ENCODE data around the gene HS3ST5. TPM values are rescaled to one million over a fixed set of nuclear protein-coding genes. Genes with fewer than 3 reads are reported as not detected.

Gene HS3ST5
- total and polyA plus RNA-seq, 2 donors (not counting 3 experiments of a cell fraction or from before 2014, with no cell fraction given), result not detected

- no TSS peak for BruUV-seq (replicated peaks)
- TF ChIP-seq FOS (IDR thresholded peaks at IDR 0.05; ENCODE audit: borderline replicate concordance, insufficient read depth, low read length), result no peak
- TF ChIP-seq MYC (IDR thresholded peaks at IDR 0.05; ENCODE audit: low read depth, low read length), result no peak
- no peak for TF ChIP-seq POLR2A (IDR thresholded peaks at IDR 0.05; ENCODE audit: low read depth, low read length)
- TF ChIP-seq, protein P1, sequence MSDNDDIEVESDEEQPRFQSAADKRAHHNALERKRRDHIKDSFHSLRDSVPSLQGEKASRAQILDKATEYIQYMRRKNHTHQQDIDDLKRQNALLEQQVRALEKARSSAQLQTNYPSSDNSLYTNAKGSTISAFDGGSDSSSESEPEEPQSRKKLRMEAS (IDR thresholded peaks at IDR 0.05; ENCODE audit: insufficient read depth, insufficient read length), result no peak
- TF ChIP-seq POLR2AphosphoS5 (IDR thresholded peaks at IDR 0.05; ENCODE audit: insufficient read depth, low read depth, low read length), result no peak
- TF ChIP-seq, protein P2, sequence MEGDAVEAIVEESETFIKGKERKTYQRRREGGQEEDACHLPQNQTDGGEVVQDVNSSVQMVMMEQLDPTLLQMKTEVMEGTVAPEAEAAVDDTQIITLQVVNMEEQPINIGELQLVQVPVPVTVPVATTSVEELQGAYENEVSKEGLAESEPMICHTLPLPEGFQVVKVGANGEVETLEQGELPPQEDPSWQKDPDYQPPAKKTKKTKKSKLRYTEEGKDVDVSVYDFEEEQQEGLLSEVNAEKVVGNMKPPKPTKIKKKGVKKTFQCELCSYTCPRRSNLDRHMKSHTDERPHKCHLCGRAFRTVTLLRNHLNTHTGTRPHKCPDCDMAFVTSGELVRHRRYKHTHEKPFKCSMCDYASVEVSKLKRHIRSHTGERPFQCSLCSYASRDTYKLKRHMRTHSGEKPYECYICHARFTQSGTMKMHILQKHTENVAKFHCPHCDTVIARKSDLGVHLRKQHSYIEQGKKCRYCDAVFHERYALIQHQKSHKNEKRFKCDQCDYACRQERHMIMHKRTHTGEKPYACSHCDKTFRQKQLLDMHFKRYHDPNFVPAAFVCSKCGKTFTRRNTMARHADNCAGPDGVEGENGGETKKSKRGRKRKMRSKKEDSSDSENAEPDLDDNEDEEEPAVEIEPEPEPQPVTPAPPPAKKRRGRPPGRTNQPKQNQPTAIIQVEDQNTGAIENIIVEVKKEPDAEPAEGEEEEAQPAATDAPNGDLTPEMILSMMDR (IDR thresholded peaks at IDR 0.05; ENCODE audit: extremely low read depth in 1 of 2, insufficient read depth in 1 of 2, low read depth in 1 of 2, low read length in 2 of 2), result no peak
- TF ChIP-seq GATA2 (IDR thresholded peaks at IDR 0.05; ENCODE audit: insufficient read depth, insufficient read length, low read depth, low read length), result no peak
- no peak for TF ChIP-seq EZH2 (IDR thresholded peaks at IDR 0.05; ENCODE audit: borderline replicate concordance, low read depth, low read length, severe bottlenecking)
- no peak for TF ChIP-seq JUN (IDR thresholded peaks at IDR 0.05; ENCODE audit: borderline replicate concordance, insufficient read depth, insufficient read length, low read depth)
These were observed 303.0 kb downstream of the HS3ST5 start for GRCh38 chr6:114039841-114040240.

More at GRCh38 chr6:114039841-114040240, 303.0 kb downstream of the HS3ST5 start:
- H3K9ac ChIP-seq (replicated peaks; ENCODE audit: extremely low read depth, insufficient read depth, low read length), result no peak overlapping the region
- dilution Hi-C loops (cut with MboI; ENCODE audit: extremely low pct_ligation_motif_present, low sequenced_read_pairs), result no loop called here
- H4K20me1 ChIP-seq (replicated peaks; ENCODE audit: control insufficient read depth, extremely low read depth, insufficient read depth, low read length), result no peaks in the 10 kb centered on the region
- ChIA-PET CTCF (interaction anchor here (1.5 kb wide), 1 partner anchor 69 kb away, joined by 3 read pairs; no protein-coding TSS in a partner anchor), POLR2A (no interaction called here)
- no peak overlapping the region for H2AFZ ChIP-seq (ENCODE audit: low read depth, low read length)
- no peaks in the 10 kb centered on the region for H3K79me2 ChIP-seq (ENCODE audit: control insufficient read depth, insufficient read depth, low read length)
- H3K27me3 ChIP-seq (ENCODE audit: control insufficient read depth in 2 of 2, insufficient read depth in 2 of 2, low read length in 2 of 2), result no peaks in the 10 kb centered on the region
- no peak overlapping the region for H3K4me2 ChIP-seq (ENCODE audit: insufficient read depth, low read length)
- no peaks in the 10 kb centered on the region for H3K9me3 ChIP-seq (replicated peaks; ENCODE audit: control insufficient read depth, insufficient read depth, low read length)
- intact Hi-C loops (cut with micrococcal nuclease), result no loop called here
- FAIRE-seq (no peak), DNase-seq (ENCODE audit: low read depth, low spot score) (no peak)
- no peak overlapping the region for H3K27ac ChIP-seq (ENCODE audit: insufficient read depth, low read depth, low read length)
- H3K9me1 ChIP-seq (replicated peaks; ENCODE audit: control insufficient read depth, extremely low read depth, insufficient read depth, low read length), result no peaks in the 10 kb centered on the region
- no peaks in the 10 kb centered on the region for H3K4me1 ChIP-seq (ENCODE audit: control insufficient read depth, extremely low read depth, insufficient read depth, low read length)
- no peaks in the 10 kb centered on the region for H3K36me3 ChIP-seq (ENCODE audit: control insufficient read depth in 2 of 2, extremely low read depth in 1 of 2, insufficient read depth in 2 of 2, low read length in 2 of 2)
- H3K4me3 ChIP-seq (replicated peaks in 1 of 3; ENCODE audit: insufficient read depth in 1 of 3, low read depth in 1 of 3, low read length in 3 of 3), result no peak overlapping the region
